NCI-H69 (cell line): ENCODE data around the gene GLUL.
"Not testable (repeated sequence)": the region's sequence is repeated elsewhere in the genome, so short reads cannot be mapped to it uniquely, and the experiment has no call there.

ENCODE experiments used
- DNase-seq: peaks from one replicate; lab custom pipeline; 2025; lab: John Stamatoyannopoulos, UW

The GLUL gene

DNA sequence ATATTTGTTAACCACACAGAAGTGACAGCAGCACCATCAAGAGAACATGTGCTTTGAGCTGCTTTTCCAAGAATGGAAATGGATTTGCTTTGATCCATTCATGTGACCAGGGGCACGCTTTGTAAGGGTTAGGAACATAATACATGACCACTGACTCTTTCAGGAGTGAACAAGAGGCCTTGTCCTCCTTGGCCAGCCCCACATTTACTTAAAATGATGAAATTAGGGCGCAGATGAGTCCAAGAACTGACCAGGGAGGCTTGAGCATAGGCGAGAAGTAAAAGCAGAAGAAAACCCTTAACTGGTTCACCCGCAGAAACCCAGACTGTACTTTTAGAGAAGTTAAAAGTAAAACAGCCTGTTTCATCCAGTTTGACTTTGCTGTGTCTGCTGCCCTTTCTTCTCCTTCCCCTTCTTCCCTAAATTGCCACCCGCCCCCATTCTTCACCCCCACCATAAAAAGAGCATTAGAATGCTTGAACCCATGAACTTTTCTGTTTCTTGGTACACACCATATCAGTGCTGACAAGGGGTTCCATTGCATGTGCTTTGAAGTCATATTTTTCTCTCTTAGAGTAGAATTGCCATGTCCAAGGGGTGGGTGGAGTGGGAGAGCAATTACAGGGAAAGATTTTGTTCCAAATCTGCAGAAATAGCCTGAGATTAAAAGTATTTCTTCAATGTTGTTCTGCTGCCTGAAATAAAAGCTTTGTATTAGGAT lies 2.6 kb upstream of the GLUL start:
- DNase-seq: no peak

DNA sequence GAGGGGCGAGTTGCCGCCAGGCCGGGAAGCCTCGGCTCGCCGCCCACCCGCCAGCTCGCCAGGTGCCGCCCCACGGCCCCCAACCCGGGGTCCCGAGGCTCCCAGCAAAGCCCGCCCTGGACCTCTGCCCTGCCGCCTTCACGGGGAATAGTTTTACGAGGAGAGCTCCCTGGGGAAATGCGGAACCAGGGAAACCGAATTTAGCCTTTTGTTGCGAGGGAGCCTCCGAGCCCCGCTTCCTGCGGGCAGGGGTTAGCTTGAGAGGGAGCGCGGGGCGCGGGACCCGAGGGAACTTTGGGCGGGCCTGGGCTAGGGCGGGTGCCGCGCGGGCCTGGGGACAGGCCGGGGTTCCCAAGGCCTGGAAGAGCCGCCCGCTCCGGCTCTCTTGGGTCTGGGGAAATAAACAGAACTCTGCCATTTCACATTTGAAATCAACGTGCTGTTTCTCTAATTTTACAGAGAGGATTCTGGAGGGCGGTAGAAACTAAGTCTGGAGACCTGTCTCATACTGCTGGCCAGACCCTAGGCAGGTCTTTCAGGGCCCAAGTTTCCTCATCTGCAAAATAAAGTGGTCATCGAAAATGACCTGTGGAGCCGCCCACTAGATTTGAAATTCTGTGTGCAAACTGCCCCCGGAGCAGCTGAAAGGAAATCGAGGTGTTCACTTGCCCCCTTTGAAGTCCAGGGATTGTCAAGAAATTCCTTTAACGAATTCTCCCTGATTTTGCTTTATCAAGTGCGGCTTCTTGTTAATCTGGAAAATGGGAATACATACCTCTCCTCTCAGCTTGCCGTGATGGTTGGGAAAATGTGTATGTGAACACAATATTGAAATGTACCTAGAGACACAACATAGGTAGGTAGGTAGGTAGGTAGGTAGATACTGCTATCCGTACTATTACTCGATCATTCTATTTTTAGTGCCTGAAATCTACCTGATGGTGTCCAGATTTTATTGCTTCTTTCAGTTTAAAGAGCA lies 749 bp upstream of the GLUL start:
- DNase-seq: peak; percentile 95

DNA sequence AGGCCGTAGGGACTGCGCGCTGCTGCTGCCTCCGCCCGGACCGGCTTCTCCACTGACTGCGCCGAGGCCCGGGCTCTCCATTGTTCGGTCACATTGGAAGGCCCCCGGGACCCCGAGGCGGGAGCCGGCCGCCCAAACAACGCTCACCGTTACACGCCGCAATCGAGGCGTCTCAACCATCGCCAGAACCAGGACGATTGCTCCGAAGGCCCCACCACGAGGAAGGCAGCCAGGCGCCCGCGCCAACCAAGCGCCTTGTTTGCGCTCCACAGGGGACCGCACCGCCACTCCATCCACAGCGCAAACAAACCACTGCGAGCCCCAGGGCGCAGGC lies 595 bp downstream of the GLUL start:
- no peak for DNase-seq

DNA sequence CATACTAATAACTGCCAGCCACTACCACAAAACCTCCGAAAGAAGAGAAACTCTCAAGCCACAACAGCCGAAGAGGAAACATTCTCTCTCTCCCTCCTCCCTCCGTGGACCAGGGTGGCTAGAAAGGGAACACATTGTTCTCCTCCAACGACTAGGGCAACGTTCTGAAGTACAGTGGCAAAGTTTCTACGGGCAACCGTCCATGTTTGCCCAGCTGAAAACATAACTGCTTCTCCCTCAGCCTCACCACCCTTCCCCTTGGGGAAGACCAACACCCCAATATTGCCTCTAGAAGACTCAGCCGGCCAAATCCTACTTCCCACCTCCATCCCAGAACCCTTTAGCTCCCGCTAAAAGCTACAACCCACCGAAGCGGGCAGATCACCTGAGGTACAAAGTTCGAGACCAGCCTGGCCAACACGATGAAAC lies 2.0 kb downstream of the GLUL start:
- peak; percentile 61 for DNase-seq

DNA sequence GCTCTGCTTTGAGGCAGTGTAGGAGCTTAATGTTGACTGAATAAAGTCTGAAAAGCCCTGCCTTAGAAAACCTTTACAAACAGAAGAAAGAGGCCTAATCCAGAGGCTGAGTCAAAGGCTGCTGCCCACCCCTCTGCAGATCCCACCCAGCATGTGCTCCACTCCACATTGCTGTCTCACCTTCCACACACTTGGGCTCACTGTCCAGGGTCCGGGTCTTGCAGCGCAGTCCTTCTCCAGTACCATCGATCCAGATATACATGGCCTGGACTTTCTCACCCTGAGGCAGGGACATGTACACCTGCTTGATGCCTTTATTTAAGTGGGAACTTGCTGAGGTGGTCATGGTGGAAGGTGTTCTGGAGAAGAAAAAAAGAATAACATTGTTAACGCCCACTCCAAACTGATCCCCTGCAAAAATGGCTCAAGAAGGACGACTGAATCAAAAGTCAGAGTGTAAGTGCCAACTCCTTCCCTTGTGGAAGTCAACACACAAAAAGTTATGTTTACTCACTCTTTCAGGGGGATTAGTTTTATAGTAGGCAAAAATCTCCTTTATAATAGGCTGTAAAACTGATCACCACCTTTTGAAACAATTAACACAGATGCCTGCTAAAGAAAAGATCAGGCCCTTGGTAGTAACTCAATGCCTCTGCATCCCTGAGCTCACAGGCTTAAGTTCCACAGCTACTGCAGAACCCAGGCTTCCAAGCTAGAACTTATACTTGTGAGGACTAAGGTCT lies 3.0 kb downstream of the GLUL start:
- DNase-seq: no peak

DNA sequence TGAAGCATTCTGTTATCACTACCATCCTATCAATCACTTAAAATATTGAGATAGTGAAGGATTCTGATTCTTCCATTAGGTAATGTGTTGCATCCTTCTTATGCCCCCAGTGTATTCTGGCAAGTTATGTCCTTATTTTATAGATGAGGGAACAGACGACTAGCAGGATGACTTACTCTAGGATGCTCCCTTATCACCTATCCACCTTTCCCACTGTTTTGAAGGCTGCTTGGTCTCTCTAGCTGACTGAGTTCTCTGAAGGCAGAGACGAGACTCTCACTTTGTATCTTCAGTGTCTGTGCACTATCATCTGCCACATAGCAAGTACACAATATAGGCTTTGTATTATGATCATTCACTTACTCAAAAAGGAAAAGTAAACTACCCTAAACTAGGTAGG lies 4.0 kb downstream of the GLUL start:
- no peak for DNase-seq

DNA sequence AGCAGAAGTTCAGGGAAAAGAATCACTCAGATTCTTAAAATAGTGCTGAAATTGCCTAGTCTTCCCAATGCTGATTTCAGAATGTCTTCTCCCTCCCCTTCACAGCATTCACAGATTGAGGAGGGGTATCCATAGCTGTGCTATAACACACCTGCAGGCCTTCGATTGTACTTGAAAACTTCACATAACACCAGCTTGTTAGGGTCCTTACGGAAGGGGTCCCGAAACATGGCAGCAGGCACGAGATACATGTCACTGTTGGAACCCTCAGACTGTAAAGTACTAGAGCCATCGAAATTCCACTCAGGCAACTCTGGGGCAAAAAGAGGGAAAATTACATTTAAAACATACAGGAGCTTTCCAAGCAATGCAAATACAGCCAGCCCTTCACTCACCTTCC lies 4.6 kb downstream of the GLUL start:
- DNase-seq: no peak

DNA sequence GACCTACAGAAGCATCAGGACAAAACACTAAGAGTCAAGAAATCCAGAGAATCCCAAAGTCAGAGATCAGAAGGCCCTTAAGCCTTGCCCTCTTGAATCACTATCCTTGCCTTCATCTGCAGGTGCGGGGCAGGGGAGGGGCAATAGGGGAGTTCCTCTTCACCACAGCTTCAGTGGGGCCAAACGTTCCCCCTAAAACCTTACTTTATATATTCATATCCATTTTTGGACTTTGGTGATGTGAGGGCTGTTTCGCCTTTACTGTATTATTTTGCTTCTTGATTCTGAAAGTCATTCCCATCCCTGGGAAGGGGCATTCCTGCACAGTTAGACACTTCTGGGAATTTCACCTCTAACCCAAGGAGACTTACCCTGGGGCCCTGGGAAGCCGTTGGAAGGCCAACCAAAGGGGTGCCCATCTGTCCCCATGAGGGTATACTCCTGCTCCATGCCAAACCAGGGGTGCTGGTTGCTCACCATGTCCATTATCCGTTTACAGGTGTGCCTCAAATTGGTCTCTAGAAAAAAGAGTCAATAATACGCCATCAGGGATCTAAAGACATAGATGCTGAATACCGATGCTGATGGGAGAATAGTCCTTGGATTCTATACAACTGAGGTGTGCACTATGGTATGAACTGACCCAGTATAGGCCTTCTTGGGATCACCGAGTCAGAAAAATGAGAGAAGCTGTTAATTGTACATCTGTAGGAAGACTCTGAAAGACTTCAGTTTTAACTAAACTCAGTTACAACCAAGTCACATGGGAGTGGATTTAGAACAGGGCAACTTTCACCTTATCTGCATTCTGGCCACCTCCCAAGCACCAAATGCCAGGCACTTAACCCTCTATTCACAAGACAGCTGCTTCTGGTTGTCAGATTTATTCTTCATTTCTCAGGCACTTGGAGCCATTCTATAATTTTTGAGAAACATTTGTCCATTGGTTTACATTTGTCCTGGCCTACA lies 5.4 kb downstream of the GLUL start:
- DNase-seq: no peak

DNA sequence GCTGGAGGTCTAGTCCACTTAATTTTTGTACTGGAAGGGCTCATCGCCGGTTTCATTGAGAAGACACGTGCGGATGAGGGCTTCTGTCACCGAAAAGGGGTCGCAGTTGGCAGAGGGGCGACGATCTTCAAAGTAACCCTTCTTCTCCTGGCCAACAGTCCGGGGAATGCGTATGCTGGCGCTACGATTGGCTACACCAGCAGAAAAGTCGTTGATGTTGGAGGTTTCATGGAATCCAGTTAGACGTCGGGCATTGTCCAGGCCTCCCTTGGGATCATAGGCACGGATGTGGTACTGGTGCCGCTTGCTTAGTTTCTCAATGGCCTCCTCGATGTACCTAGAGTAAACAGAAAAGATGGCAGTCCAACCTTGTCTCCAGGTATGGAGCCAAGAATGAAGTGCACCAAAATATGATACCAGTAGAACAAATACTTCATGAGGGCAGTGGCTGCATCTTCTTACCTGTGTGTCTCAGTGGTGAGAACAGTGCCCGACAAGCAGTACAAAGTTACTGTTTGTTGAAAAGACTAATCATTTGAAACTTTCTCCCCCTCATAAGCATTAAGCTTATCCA lies 7.1 kb downstream of the GLUL start:
- DNase-seq: no peak

DNA sequence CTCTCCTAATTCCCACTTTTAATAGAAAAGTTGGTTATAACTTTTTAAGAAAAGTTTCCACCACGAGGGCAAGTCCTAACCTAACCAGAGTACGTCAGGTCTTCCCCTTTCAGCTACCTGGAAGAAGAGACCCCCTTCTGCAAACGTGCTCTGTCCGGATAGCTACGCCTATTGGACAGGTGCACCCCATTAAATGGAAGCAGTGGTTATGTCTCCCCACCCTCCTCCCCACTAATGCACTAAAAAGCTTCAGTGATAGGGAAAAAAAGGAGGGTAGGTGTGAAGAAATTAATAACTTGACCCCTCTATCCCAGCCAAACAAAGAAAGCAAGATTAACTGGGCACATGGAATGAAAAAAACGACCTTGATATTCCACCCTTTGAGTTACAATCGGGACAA lies 7.7 kb downstream of the GLUL start:
- no peak for DNase-seq

DNA sequence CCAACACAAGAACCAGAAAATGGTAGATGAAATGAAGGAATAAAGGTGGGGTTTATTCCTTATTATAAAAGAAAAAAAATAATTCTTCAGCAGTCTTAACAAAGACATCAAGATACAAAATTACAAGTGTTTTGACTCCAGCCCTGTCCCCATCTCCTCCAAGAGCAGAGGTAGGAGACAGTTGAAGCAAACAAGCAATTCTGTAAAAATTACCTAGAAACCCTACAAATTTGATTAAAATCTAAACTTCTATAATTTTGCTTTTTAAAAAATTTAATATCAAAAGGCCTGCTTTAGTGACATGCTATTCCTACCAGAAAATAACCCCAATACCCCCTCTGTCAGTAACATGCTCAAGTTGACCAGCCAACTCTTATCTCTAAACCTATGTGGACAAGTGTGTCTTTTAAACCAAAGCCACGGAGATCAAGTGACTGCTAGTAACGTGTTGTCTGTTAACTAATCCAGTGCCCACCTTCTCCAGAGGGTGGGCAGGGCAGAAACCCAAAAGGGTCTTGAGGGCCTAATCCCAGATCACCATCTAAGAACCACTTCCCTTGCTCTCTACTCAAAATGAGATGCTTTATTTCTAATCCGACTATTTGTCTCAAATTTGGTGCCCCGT lies 8.4 kb downstream of the GLUL start:
- no peak for DNase-seq

DNA sequence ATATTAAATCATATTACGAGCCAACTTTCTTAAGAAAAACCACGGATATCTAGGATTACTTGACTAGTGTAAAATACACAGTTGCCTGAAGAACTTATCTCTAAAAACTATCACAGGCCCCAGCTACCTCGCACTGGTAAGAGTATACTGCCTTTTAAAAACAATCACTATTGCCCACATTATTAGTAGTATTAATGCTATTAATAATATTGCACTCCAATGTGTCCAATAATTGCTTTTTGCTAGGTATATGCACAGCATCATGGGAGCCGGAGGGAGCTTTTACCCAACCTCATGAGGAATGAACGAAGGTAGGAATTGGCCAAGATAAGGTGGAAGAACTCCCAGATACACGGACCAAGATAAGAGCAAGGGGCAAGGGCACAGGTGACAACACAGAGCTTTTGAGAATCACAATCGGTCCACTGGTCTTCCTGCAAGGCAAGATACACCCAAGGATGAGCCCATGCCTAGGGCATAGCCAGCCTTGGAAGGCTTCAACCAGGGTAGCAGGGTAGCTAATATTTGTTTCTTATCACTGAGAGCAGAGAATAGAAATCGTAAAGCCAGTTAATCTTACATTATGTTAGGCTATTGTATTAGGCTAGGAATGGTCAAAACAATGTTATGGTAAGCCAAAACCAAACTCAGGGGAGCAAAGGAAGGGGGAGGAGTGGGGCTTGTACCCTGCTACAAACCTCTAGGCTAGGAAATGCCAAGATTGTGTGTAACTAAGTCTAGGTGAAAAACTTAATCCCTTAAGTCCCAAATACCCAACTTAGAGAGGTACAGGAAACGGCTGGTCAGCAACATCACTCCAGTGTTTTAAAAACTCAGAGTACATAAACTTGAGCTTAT lies 9.4 kb downstream of the GLUL start:
- DNase-seq: no peak

DNA sequence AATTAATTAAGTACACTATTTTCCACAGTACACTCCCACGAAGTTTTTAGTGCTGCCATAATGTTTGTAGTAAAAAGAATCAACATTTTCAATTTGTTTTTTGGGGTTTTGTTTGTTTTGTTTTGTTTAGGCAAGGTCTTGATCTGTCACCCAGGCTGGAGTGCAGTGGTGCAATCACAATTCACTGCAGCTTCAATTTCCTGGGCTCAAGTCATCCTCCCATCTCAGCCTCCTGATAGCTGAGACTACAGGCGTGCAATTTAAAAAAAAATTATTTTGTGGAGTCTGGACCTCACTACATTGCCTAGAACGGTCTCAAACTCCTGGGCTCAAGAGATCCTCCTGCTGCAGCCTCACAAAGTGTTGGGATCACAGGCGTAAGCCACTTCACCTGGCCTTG lies 11.4 kb downstream of the GLUL start:
- no peak for DNase-seq

DNA sequence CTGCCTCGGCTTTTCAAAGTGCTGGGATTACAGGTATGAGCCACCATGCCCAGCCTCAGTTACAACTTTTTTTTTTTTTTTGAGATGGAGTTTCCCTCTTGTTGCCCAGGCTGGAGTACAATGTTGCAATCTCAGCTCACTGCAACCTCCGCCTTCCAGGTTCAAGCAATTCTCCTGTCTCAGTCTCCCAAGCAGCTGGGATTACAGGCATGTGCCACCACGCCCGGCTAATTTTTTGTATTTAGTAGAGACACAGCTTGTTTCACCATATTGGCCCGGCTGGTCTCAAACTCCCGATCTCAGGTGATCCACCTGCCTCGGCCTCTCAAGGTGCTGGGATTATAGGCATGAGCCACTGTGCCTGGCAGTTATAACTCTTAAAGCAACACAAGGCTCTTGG lies 11.8 kb downstream of the GLUL start:
- DNase-seq: not testable (repeated sequence)

DNA sequence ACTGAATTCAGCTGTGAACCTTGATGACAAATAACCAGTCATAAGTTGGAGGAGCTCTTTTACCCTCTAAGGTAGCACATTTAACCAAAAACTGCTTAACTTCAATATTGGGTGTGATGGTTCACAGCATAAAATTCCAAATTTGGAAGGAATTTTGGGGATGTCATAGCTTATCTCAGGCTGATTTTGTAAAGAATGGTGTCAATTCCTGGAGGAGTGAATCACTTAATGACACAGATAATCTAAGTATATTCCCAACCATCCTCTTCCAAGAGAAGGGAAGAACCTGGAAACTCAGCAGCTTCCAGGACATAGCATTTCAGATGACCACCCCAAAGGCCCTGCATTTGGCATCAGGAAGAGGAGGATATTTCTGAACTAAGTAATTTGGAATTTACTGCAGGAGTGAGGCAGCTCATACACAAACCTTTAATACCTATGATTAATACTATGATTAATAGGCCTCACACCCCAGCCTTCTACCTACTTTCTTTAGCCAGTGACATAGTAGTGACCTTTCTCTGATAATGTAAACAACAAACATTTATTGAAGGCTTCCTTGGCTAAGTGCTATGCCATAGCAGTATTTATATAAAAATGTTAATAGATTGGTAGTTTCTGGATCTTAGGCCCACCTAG lies 14.5 kb downstream of the GLUL start:
- no peak for DNase-seq

DNA sequence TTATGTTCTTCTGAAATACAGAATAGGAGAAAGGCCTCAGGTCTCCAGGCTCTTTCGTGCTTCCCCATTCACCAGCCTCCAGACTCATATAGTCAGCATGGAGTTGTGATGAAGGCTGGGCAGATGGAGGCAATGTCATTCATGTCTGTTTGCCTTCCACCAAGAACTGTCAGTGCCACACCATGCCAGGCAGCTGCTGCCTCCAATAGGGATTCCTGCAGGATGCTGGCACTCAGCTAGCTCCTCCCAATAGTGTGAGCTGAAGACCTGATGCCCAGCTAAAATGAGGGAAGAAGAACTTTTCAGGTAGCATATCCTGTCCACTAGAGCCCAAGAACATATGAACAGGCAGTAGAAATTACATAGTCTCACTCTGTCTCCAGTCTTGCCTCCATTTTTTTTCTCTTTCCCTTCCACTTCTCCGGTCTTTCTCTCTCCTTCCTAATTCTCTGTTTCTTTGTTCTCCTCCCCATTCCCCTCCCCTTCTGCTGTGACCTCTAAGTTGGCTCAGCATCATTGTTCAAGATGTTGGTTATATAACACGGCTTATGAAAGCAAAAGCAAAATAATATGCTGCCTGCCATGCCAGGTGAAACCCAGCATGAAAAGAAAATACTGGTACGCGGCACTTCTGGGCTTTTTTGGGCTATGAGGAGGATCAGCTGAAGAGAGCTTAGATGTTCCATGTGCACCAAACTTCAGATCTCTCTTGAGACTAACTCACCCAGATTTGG lies 17.3 kb downstream of the GLUL start:
- DNase-seq: peak; percentile 20

DNA sequence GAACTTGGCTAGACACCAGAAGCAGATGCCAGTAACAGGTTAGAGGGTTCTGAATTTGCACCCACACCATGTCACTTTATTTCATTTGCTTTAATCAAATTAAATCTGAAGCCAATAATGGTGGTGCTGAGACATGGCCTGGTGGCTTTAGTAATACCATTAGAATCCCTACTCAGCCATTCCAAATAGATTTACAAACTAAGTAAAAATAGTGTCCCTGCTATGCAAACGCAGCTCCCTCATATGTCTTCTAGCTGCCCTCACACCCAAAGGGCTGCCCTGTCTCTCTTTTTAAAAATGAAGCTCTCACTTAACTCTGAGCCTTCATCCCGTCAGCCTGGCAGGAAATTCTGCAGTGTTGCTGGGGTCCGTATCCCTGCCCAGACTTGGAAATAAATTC lies 21.1 kb downstream of the GLUL start:
- DNase-seq: no peak

DNA sequence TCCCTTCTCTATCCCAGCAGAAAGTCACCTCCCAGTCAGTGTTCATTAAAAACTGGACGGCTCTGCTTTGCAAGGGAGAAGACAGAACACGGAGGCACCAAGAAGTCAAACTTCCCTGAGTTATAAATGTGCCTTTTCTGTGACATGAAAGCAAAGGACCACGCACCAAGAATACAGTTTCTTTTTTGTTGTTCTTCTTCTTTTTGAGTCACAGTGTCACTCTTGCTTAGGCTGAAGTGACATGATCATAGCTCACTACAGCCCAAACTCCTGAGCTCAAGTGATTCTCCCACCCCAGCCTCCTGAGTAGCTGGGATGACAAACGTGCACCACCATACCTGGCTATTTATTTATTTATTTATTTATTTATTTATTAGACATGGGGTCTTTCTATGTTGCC lies 22.7 kb downstream of the GLUL start:
- no peak for DNase-seq

DNA sequence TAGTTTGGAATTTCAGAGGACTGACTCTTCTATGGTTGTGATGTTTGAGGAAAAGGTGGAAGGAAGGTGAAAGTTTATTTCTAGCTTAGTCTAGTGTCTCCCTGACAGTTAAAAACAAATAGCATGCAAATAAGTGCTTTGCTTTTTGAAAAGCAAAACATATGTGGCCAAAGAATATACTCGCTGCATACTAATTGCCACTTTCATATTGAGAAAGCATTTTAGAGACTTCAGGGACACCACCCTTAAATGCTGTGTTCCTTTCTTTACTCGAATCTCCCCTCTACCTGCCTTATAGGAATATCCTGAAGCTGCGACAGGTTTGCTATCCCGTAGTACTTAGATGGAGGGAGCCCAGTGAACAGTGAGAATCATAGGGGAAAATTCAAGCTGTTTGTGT lies 23.2 kb downstream of the GLUL start:
- DNase-seq: no peak
